ENCODE data around the gene CDKL4. TPM values are rescaled to one million over a fixed set of nuclear protein-coding genes. Genes with fewer than 3 reads are reported as not detected.
"Not testable (repeated sequence)": the region's sequence is repeated elsewhere in the genome, so short reads cannot be mapped to it uniquely, and the experiment has no call there.

The CDKL4 gene
- total RNA-seq, 1 donor from 2014 or later, result 2.0 TPM

DNA sequence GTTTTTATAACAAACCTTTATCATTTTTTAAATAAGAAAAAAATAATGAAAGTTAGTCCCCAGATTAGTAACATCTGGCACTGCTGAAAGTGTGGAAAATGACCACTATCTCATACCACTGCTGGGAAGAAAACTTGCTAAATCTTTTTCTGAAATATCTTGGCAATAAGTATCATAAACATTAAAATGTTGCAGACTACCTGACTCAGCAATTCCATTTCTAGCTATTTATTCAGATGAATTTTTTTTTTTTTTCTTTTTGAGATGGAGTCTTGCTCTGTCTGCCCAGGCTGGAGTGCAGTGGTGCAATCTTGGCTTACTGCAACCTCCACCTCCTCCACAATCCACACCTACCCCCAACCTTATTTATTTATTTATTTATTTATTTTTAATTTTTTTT is 87.7 kb downstream of the CDKL4 start:
- peaks cover 6% of the 10 kb centered on the region for H3K4me1 Mint-ChIP-seq (ENCODE audit: low read depth)
- H3K27me3 Mint-ChIP-seq, result no peaks in the 10 kb centered on the region
- H3K27ac Mint-ChIP-seq, result no peak overlapping the region
- H3K36me3 Mint-ChIP-seq (ENCODE audit: insufficient read depth), result no peaks in the 10 kb centered on the region
- DNase-seq (ENCODE audit: low spot score, unreplicated experiment), result no peak
- H3K4me3 Mint-ChIP-seq (ENCODE audit: low read depth), result no peak overlapping the region
- TF ChIP-seq CTCF (IDR thresholded peaks at IDR 0.05; ENCODE audit: unreplicated experiment), result no peak
- H3K9me3 Mint-ChIP-seq (ENCODE audit: low read depth), result no peaks in the 10 kb centered on the region

- not testable (repeated sequence) for DNase-seq (ENCODE audit: low spot score, unreplicated experiment); H3K4me3 Mint-ChIP-seq (ENCODE audit: low read depth); H3K9me3 Mint-ChIP-seq (ENCODE audit: low read depth); H3K4me1 Mint-ChIP-seq (ENCODE audit: low read depth); H3K27ac Mint-ChIP-seq; H3K27me3 Mint-ChIP-seq; H3K36me3 Mint-ChIP-seq (ENCODE audit: insufficient read depth)
These were observed 88.2 kb downstream of the CDKL4 start for GRCh38 chr2:39155573-39155972.

- H3K27me3 Mint-ChIP-seq, result no peaks in the 10 kb centered on the region
- no peaks in the 10 kb centered on the region for H3K9me3 Mint-ChIP-seq (ENCODE audit: low read depth)
- peaks cover 4% of the 10 kb centered on the region for H3K4me1 Mint-ChIP-seq (ENCODE audit: low read depth)
- no peak for TF ChIP-seq CTCF (IDR thresholded peaks at IDR 0.05; ENCODE audit: unreplicated experiment)
- no peak for DNase-seq (ENCODE audit: low spot score, unreplicated experiment)
- no peak overlapping the region for H3K27ac Mint-ChIP-seq
- H3K4me3 Mint-ChIP-seq (ENCODE audit: low read depth), result no peak overlapping the region
- H3K36me3 Mint-ChIP-seq (ENCODE audit: insufficient read depth), result no peaks in the 10 kb centered on the region
These were observed 88.8 kb downstream of the CDKL4 start for GRCh38 chr2:39154944-39155343.

DNA sequence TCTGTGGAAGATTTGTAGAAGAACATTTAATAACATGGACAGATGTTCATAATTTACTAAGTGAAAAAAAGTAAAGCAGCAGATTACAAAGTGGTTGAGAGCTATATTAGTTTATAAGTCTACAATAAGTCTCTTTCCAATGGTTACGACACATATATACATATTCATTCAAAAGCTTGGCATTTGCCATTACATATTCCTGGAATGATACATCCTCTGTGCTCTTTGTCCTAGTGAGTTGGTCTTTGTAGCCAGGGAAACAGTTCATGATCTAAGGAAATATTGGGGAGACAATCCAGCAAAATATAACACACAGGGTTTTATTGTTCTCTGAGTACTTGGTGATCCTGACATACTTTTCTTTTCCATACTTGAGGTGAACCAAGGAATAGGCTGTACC is 90.5 kb downstream of the CDKL4 start:
- H3K27me3 Mint-ChIP-seq, result no peaks in the 10 kb centered on the region
- no peak overlapping the region for H3K4me3 Mint-ChIP-seq (ENCODE audit: low read depth)
- H3K9me3 Mint-ChIP-seq (ENCODE audit: low read depth), result no peaks in the 10 kb centered on the region
- H3K4me1 Mint-ChIP-seq (ENCODE audit: low read depth), result peaks cover 4% of the 10 kb centered on the region
- no peak overlapping the region for H3K27ac Mint-ChIP-seq
- DNase-seq (ENCODE audit: low spot score, unreplicated experiment), result no peak
- H3K36me3 Mint-ChIP-seq (ENCODE audit: insufficient read depth), result no peaks in the 10 kb centered on the region
- no peak for TF ChIP-seq CTCF (IDR thresholded peaks at IDR 0.05; ENCODE audit: unreplicated experiment)

DNA sequence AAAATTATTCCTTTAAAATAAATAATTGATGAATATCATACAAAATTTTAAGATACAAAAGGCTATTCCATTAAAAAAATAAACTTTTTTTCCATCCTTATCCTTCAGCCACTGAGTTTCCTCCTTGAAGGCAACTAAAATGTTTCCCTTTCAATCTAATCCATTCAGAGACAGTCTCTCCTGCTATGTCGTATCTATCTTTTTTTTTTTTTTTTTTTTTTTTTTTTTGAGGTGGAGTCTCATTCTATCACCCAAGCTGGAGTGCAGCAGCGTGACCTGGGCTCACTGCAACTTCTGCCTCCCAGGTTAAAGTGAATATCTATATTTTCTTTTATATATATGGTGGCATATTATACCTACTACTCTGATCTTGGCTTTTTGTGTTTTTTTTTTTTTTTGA is 91.3 kb downstream of the CDKL4 start:
- DNase-seq (ENCODE audit: low spot score, unreplicated experiment), result no peak
- Mint-ChIP-seq H3K27me3 (no peaks in the 10 kb centered on the region), H3K36me3 (ENCODE audit: insufficient read depth) (no peaks in the 10 kb centered on the region), H3K4me3 (ENCODE audit: low read depth) (no peak overlapping the region), H3K27ac (no peak overlapping the region), H3K9me3 (ENCODE audit: low read depth) (no peaks in the 10 kb centered on the region), H3K4me1 (ENCODE audit: low read depth) (peaks cover 4% of the 10 kb centered on the region)
- TF ChIP-seq CTCF (IDR thresholded peaks at IDR 0.05; ENCODE audit: unreplicated experiment), result no peak

- no peak for TF ChIP-seq CTCF (IDR thresholded peaks at IDR 0.05; ENCODE audit: unreplicated experiment)
- no peaks in the 10 kb centered on the region for H3K9me3 Mint-ChIP-seq (ENCODE audit: low read depth)
- no peak overlapping the region for H3K4me3 Mint-ChIP-seq (ENCODE audit: low read depth)
- no peaks in the 10 kb centered on the region for H3K36me3 Mint-ChIP-seq (ENCODE audit: insufficient read depth)
- H3K4me1 Mint-ChIP-seq (ENCODE audit: low read depth), result peaks cover 4% of the 10 kb centered on the region
- no peaks in the 10 kb centered on the region for H3K27me3 Mint-ChIP-seq
- no peak for DNase-seq (ENCODE audit: low spot score, unreplicated experiment)
- H3K27ac Mint-ChIP-seq, result no peak overlapping the region
These were observed 92.8 kb downstream of the CDKL4 start for GRCh38 chr2:39150890-39151497.

Data from progenitor cell of endocrine pancreas (in vitro differentiated cells).